Fibroblast of lung (primary cell): Measurements from ENCODE around the gene CYTH4. TPM values are rescaled to one million over a fixed set of nuclear protein-coding genes. Genes with fewer than 3 reads are reported as not detected.

ENCODE experiments used
- DNase-seq, 2 donors: peaks; one replicate each; pipeline versions ENCODE4 v3.0.0 to v3.0.0-alpha.2; 2010; ENCODE audit warnings: low read depth in 2 of 2
- H2AFZ ChIP-seq: 2 replicates; pipeline ENCODE4 v1.5.1; 2012; ENCODE audit warnings: low read length, control low read depth, inconsistent platforms
- H3K27ac ChIP-seq: 2 replicates; pipeline ENCODE4 v1.5.1; 2011; ENCODE audit warnings: low read length, control low read depth; ENCODE audit not compliant: insufficient read depth
- H3K27me3 ChIP-seq: 2 replicates; pipeline ENCODE4 v1.5.1; 2011; ENCODE audit warnings: mild to moderate bottlenecking, low read length; ENCODE audit not compliant: control insufficient read depth, insufficient read depth
- H3K36me3 ChIP-seq: 2 replicates; pipeline ENCODE4 v1.5.1; 2011; ENCODE audit warnings: low read length; ENCODE audit not compliant: control insufficient read depth, insufficient read depth
- H3K4me1 ChIP-seq: 2 replicates; pipeline ENCODE4 v1.5.1; 2011; ENCODE audit warnings: low read length; ENCODE audit not compliant: control insufficient read depth, insufficient read depth; ENCODE audit errors: extremely low read depth
- H3K4me2 ChIP-seq: 2 replicates; pipeline ENCODE4 v1.5.1; 2011; ENCODE audit warnings: low read length, control low read depth; ENCODE audit not compliant: insufficient read depth; ENCODE audit errors: extremely low read depth
- H3K4me3 ChIP-seq, 4 experiments: fragments of 200-600 bp in 1 of 4; sonication (generic) in 1 of 4; replicated peaks in 1 of 4; 2 replicates each; pipeline ENCODE4 v1.5.1; 2011 to 2016; ENCODE audit warnings: low read length in 4 of 4, low read depth in 3 of 4, mild to moderate bottlenecking in 3 of 4, control low read depth in 2 of 4, inconsistent platforms in 1 of 4, mixed read lengths in 1 of 4; ENCODE audit not compliant: insufficient read depth in 1 of 4; ENCODE audit errors: control extremely low read depth in 1 of 4
- H3K79me2 ChIP-seq: 2 replicates; pipeline ENCODE4 v1.5.1; 2012; ENCODE audit warnings: mild to moderate bottlenecking, low read length, inconsistent platforms; ENCODE audit not compliant: control insufficient read depth, insufficient read depth
- H3K9ac ChIP-seq: 2 replicates; pipeline ENCODE4 v1.5.1; 2011; ENCODE audit warnings: mild to moderate bottlenecking, low read length, control low read depth; ENCODE audit not compliant: insufficient read depth
- H3K9me3 ChIP-seq: 2 replicates; pipeline ENCODE4 v1.5.1; 2012; ENCODE audit warnings: low read depth, low read length; ENCODE audit not compliant: control insufficient read depth, insufficient read depth
- H4K20me1 ChIP-seq: 2 replicates; pipeline ENCODE4 v1.5.1; 2011; ENCODE audit warnings: low read length; ENCODE audit not compliant: control insufficient read depth, insufficient read depth; ENCODE audit errors: extremely low read depth
- EZH2 ChIP-seq: IDR thresholded peaks from 2 replicates; pipeline ENCODE4 v1.5.1; 2012; ENCODE audit warnings: low read length, control low read depth, mild to moderate bottlenecking; ENCODE audit errors: missing control alignments
- polyA plus RNA-seq, 2 donors: library from polyadenylated mRNA; depleted of rRNA in 1 of 2; stranded (reverse) in 1 of 2; unstranded in 1 of 2; fragments of >200 nt; gene quantifications; 2 replicates each; pipeline ENCODE4 v1.2.1, GENCODE V29; 2011 to 2012; ENCODE audit warnings: missing spikeins in 1 of 2
- total RNA-seq: library from RNA; depleted of rRNA; stranded (reverse); fragments of >200 nt; gene quantifications from 2 replicates; pipeline ENCODE4 v1.2.1, GENCODE V29; 2014
- TF ChIP-seq, protein P1 (sequence below), 2 donors: IDR thresholded peaks in 1 of 2; conservative IDR thresholded peaks in 1 of 2; 1 replicate in 1 of 2; 2 replicates in 1 of 2; pipeline ENCODE4 v1.5.1; 2011 to 2012; ENCODE audit warnings: low read length in 2 of 2, control low read depth in 1 of 2, inconsistent platforms in 1 of 2, low read depth in 1 of 2, mild to moderate bottlenecking in 1 of 2

The CYTH4 gene
- total and polyA plus RNA-seq, 2 donors (not counting 1 experiment from before 2014, with no cell fraction given): under 0.01 TPM; not detected in 1

DNA sequence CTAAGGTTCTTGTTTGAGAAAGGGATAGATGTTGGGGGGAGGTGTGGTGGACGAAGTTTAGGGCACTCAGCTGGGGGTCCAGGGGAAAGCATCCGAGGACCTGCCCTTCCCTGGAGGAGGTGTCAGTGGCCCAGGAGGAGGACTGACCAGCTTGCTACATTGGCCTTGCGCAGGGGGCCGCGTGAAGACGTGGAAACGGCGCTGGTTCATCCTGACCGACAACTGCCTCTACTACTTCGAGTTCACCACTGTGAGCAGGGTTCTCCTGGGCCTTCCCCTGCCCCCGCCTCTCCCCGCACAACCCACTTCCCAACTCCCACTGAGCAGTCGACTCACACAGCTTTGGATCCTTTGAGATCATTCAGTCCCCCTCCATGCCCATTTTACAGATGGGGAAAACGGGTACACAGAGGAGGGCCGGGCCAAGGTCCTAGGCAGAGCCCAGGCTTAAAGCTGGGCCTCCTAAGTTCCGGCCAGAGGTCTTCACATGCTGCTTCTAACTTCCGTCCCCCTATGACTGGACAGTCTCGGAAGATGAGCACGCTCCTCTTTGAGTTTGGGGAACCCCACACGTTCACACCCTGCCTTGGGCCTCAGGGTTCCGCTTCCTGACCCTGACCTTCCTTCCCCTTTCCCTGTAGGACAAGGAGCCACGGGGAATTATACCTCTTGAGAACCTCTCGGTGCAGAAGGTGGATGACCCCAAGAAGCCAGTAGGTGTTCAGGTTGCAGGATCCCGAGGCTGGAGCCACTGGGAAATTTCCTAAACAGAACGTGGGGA, 28.7 kb downstream of the CYTH4 start:
- Histone ChIP-seq H3K27me3 (no peaks in the 10 kb centered on the region), H3K9ac (no peak overlapping the region), H3K27ac (no peak overlapping the region), H3K9me3 (no peaks in the 10 kb centered on the region), H3K36me3 (no peaks in the 10 kb centered on the region), H3K79me2 (no peaks in the 10 kb centered on the region), H4K20me1 (no peaks in the 10 kb centered on the region), H3K4me2 (no peak overlapping the region), H3K4me3 (no peak overlapping the region), H3K4me1 (peaks cover 28% of the 10 kb centered on the region), H2AFZ (no peak overlapping the region)
- TF ChIP-seq EZH2: no peak
- TF ChIP-seq, protein P1, sequence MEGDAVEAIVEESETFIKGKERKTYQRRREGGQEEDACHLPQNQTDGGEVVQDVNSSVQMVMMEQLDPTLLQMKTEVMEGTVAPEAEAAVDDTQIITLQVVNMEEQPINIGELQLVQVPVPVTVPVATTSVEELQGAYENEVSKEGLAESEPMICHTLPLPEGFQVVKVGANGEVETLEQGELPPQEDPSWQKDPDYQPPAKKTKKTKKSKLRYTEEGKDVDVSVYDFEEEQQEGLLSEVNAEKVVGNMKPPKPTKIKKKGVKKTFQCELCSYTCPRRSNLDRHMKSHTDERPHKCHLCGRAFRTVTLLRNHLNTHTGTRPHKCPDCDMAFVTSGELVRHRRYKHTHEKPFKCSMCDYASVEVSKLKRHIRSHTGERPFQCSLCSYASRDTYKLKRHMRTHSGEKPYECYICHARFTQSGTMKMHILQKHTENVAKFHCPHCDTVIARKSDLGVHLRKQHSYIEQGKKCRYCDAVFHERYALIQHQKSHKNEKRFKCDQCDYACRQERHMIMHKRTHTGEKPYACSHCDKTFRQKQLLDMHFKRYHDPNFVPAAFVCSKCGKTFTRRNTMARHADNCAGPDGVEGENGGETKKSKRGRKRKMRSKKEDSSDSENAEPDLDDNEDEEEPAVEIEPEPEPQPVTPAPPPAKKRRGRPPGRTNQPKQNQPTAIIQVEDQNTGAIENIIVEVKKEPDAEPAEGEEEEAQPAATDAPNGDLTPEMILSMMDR (conservative IDR thresholded peaks at IDR 0.05 in 1 of 2, IDR thresholded peaks at IDR 0.05 in 1 of 2; ENCODE audit: low read depth in 1 of 2, low read length in 2 of 2): no peak
- DNase-seq: no peak

DNA sequence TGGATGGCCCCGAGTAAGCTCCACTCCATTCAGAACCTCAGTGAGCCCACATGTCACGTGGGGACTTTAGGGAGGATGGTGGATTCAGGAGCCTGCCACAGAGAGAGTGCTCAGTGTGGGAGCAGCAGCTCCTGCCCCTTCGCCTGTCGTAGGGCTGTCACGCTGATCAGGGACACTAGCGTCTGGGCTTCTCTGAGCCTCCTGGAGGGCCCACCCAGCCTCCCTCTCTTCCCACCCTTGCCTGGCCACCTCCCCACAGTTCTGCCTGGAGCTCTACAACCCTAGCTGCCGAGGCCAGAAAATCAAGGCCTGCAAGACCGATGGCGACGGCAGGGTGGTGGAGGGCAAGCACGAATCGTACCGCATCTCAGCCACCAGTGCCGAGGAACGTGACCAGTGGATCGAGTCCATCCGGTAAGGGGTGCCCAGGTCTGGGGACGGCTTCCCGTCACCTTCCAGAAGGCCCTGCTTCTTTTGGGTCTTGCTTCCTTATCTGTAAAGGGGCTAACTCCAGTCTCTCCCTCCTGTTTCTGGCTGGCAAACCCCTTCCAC, 29.5 kb downstream of the CYTH4 start:
- no peaks in the 10 kb centered on the region for H3K36me3 ChIP-seq
- no peak for DNase-seq
- H2AFZ ChIP-seq: no peak overlapping the region
- H3K27ac ChIP-seq: no peak overlapping the region
- H3K9me3 ChIP-seq: no peaks in the 10 kb centered on the region
- H3K27me3 ChIP-seq: no peaks in the 10 kb centered on the region
- TF ChIP-seq, protein P1 (conservative IDR thresholded peaks at IDR 0.05 in 1 of 2, IDR thresholded peaks at IDR 0.05 in 1 of 2; ENCODE audit: low read depth in 1 of 2, low read length in 2 of 2): no peak
- TF ChIP-seq EZH2: no peak
- H3K4me2 ChIP-seq: no peak overlapping the region
- H3K4me1 ChIP-seq: peaks cover 21% of the 10 kb centered on the region
- H3K79me2 ChIP-seq: no peaks in the 10 kb centered on the region
- no peaks in the 10 kb centered on the region for H4K20me1 ChIP-seq
- no peak overlapping the region for H3K9ac ChIP-seq
- H3K4me3 ChIP-seq: no peak overlapping the region

DNA sequence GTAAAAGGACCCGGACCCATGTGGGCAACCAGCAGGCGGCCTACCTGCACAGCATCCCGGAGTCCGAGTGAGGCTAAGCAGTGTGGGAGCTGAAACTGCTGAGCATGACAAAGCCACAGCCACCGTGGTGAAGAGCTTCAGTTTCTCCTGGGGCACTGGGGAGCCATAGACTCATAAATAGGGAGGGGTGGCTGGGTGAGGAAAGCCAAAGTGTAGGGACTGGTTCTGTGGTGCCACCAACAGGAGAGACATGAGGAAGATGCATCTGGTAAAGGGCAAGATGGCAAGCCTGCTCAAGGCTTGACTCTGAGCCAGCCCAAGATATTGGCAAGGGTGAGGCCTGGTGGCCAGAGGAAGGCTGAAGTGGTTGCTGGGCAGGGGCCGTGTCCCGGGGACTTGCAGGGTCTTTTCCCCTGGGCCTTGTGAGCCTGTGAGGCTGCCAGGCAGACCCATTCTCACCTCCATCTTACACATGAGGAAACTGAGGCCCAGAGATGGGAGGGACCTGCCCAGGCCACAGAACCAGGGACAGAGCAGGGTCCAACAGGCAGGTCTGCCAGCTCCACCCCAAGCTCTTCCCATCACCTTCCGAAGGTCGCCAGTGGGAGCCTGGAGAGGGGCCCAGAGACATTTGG, 30.4 kb downstream of the CYTH4 start:
- Histone ChIP-seq H2AFZ (no peak overlapping the region), H3K36me3 (no peaks in the 10 kb centered on the region), H3K4me1 (peaks cover 15% of the 10 kb centered on the region), H3K27ac (no peak overlapping the region), H3K9me3 (no peaks in the 10 kb centered on the region), H3K27me3 (no peaks in the 10 kb centered on the region), H3K4me3 (no peak overlapping the region), H3K9ac (no peak overlapping the region), H3K79me2 (no peaks in the 10 kb centered on the region), H3K4me2 (no peak overlapping the region), H4K20me1 (no peaks in the 10 kb centered on the region)
- TF ChIP-seq, protein P1 (conservative IDR thresholded peaks at IDR 0.05 in 1 of 2, IDR thresholded peaks at IDR 0.05 in 1 of 2; ENCODE audit: low read depth in 1 of 2, low read length in 2 of 2): no peak
- no peak for TF ChIP-seq EZH2
- no peak for DNase-seq
